HepG2 (cell line): ENCODE measurements around the gene AMZ1. TPM values are rescaled to one million over a fixed set of nuclear protein-coding genes. Genes with fewer than 3 reads are reported as not detected.

Source experiments
- BORCS8-MEF2B ChIP-seq: sonication (generic); formaldehyde crosslinking; IDR thresholded peaks from 2 replicates; pipeline ENCODE4 v1.8.0; 2022; ENCODE audit warnings: mild to moderate bottlenecking, missing genetic modification reagents
- CC2D1A ChIP-seq: sonication (generic); formaldehyde crosslinking; IDR thresholded peaks from 2 replicates; pipeline ENCODE4 v1.8.1; 2023; ENCODE audit warnings: mild to moderate bottlenecking, missing genetic modification reagents
- KLF11 ChIP-seq: IDR thresholded peaks from 2 replicates; pipeline ENCODE4 v1.6.1; 2016; ENCODE audit warnings: missing compliant biosample characterization
- SRSF4 ChIP-seq: fragments of 200-400 bp; formaldehyde crosslinking; IDR thresholded peaks from one replicate; pipeline ENCODE4 v1.6.1; 2018; ENCODE audit warnings: mild to moderate bottlenecking, low read depth, low read length, moderate library complexity; ENCODE audit not compliant: poor library complexity, severe bottlenecking
- TBL1XR1 ChIP-seq: fragments of 150-350 bp; IDR thresholded peaks from 2 replicates; pipeline ENCODE4 v1.6.1; 2014; ENCODE audit warnings: borderline replicate concordance, low read length; ENCODE audit not compliant: partially characterized antibody
- TEAD3 ChIP-seq: optimal IDR thresholded peaks from 2 replicates; pipeline ENCODE3; 2016; ENCODE audit warnings: borderline replicate concordance
- THYN1 ChIP-seq: sonication (generic); formaldehyde crosslinking; IDR thresholded peaks from 2 replicates; pipeline ENCODE4 v1.8.1; 2023; ENCODE audit warnings: low read depth, mild to moderate bottlenecking, moderate library complexity, missing genetic modification reagents, borderline replicate concordance
- YY1 ChIP-seq: IDR thresholded peaks from 2 replicates; pipeline ENCODE4 v1.6.1; 2011; ENCODE audit warnings: low read length, low read depth, moderate library complexity, mild to moderate bottlenecking; ENCODE audit not compliant: insufficient read depth, insufficient replicate concordance
- ZFP1 ChIP-seq: IDR thresholded peaks from 2 replicates; pipeline ENCODE4 v1.6.1; 2016
- ZNF136 ChIP-seq: sonication (generic); formaldehyde crosslinking; IDR thresholded peaks from 2 replicates; pipeline ENCODE4 v1.8.1; 2022; ENCODE audit warnings: low read depth, mild to moderate bottlenecking, moderate library complexity, missing genetic modification reagents
- ZNF589 ChIP-seq: sonication (generic); formaldehyde crosslinking; conservative IDR thresholded peaks from 2 replicates; pipeline ENCODE4 v1.8.0; 2022; ENCODE audit warnings: mild to moderate bottlenecking, moderate library complexity, missing genetic modification reagents
- ZNF615 ChIP-seq: sonication (generic); formaldehyde crosslinking; IDR thresholded peaks from 2 replicates; pipeline ENCODE4 v1.5.0; 2020; ENCODE audit warnings: mild to moderate bottlenecking, missing genetic modification reagents, borderline replicate concordance
- polyA plus RNA-seq, 8 experiments: library from polyadenylated mRNA; depleted of rRNA in 3 of 8; stranded (reverse) in 7 of 8; unstranded in 1 of 8; fragments of >200 nt; fragmentation: Illumina TruSeq in 4 of 8; extraction: Trizol in 4 of 8; gene quantifications; 2 replicates each; pipeline versions ENCODE4 v1.2.1 to v1.2.3, GENCODE V29; 2011 to 2016; ENCODE audit warnings: low read depth in 4 of 8, missing spikeins in 1 of 8, mixed read lengths in 1 of 8; ENCODE audit not compliant: insufficient read depth in 1 of 8
- total RNA-seq, 5 experiments: library from RNA; depleted of rRNA; stranded (reverse); fragments of >200 nt; fragmentation: Illumina TruSeq; extraction: Trizol; gene quantifications; 2 replicates each; pipeline ENCODE4 v1.2.3, GENCODE V29; 2016; ENCODE audit warnings: low read depth in 1 of 5
- TF ChIP-seq, protein P1 (sequence below): sonication (generic); formaldehyde crosslinking; IDR thresholded peaks from 2 replicates; pipeline ENCODE4 v1.5.0; 2020; ENCODE audit warnings: mild to moderate bottlenecking, missing genetic modification reagents, moderate library complexity
- TF ChIP-seq, protein P2 (sequence below): sonication (generic); formaldehyde crosslinking; IDR thresholded peaks from 2 replicates; pipeline ENCODE4 v1.4.0; 2020; ENCODE audit warnings: missing genetic modification reagents
- TF ChIP-seq, protein P3 (sequence below): sonication (generic); formaldehyde crosslinking; IDR thresholded peaks from 2 replicates; pipeline ENCODE4 v1.5.1; 2020; ENCODE audit warnings: missing genetic modification reagents, mild to moderate bottlenecking, borderline replicate concordance
- TF ChIP-seq, protein P4 (sequence below): sonication (generic); formaldehyde crosslinking; IDR thresholded peaks from 2 replicates; pipeline ENCODE4 v1.5.1; 2020; ENCODE audit warnings: missing genetic modification reagents, mild to moderate bottlenecking, borderline replicate concordance
- TF ChIP-seq, protein P5 (sequence below): sonication (generic); IDR thresholded peaks from 2 replicates; pipeline ENCODE4 v1.6.1; 2016; ENCODE audit warnings: low read depth, borderline replicate concordance

The AMZ1 gene
- total and polyA plus RNA-seq, 2 of the 13 experiments (the other 11 are each of a cell fraction or from before 2014, with no cell fraction given) = 0.03 TPM; not detected in 1

DNA sequence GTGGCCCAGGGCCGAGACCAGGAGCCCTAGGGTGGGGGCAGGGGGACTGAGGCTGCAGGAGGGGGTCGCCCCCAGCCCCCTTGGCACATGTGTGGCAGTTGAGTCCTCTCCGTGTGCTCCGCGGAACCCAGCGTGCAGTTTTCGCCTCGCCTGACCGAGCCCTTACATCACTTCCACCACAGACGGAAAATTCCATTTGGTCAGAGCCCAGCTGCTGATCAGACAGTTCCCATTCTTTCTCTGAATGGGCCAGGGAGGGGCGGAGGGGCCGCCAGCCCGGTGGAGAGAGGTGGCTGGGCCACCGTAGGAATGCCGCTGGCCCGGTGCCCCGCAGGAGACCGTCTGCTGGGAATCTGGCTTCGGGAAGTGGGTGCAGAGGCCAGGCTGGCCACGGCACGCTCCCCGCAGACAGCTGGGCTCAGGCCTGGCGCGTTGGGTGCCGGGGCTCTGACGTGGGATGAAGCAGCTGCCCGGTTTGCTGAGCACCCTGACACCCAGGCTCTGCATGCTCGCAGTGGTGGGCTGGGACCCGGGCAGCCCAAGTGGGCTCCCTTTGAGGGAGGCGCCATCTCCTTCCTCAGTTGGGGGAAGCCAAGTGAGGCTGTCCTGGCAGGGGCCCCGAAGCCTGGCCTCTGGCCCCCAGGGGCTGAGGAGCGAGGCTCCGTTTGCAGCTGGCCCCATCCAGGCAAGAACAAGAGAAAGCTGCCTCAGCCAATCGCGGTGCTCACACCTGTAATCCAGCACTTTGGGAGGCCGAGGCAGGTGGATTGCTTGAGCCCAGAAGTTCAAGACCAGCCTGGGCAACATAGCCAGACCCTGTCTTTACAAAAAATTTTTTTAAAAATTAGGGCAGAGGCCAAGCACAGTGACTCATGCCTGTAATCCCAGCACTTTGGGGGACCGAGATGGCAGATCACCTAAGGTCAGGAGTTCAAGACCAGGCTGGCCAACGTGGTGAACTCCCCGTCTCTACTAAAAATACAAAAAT is 46.3 kb upstream of the AMZ1 start (continued):
- TF ChIP-seq, protein P1, sequence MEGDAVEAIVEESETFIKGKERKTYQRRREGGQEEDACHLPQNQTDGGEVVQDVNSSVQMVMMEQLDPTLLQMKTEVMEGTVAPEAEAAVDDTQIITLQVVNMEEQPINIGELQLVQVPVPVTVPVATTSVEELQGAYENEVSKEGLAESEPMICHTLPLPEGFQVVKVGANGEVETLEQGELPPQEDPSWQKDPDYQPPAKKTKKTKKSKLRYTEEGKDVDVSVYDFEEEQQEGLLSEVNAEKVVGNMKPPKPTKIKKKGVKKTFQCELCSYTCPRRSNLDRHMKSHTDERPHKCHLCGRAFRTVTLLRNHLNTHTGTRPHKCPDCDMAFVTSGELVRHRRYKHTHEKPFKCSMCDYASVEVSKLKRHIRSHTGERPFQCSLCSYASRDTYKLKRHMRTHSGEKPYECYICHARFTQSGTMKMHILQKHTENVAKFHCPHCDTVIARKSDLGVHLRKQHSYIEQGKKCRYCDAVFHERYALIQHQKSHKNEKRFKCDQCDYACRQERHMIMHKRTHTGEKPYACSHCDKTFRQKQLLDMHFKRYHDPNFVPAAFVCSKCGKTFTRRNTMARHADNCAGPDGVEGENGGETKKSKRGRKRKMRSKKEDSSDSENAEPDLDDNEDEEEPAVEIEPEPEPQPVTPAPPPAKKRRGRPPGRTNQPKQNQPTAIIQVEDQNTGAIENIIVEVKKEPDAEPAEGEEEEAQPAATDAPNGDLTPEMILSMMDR (CRISPR knock-in tag) = 0 out of 2 replicates have a peak, but pooled peaks have one; percentile 9
- TF ChIP-seq, protein P2, sequence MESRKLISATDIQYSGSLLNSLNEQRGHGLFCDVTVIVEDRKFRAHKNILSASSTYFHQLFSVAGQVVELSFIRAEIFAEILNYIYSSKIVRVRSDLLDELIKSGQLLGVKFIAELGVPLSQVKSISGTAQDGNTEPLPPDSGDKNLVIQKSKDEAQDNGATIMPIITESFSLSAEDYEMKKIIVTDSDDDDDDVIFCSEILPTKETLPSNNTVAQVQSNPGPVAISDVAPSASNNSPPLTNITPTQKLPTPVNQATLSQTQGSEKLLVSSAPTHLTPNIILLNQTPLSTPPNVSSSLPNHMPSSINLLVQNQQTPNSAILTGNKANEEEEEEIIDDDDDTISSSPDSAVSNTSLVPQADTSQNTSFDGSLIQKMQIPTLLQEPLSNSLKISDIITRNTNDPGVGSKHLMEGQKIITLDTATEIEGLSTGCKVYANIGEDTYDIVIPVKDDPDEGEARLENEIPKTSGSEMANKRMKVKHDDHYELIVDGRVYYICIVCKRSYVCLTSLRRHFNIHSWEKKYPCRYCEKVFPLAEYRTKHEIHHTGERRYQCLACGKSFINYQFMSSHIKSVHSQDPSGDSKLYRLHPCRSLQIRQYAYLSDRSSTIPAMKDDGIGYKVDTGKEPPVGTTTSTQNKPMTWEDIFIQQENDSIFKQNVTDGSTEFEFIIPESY = peak; percentile 89; the same call in 1 of the 2 replicates
- TF ChIP-seq ZNF615 (CRISPR knock-in tag) (no peak), CC2D1A (CRISPR knock-in tag) (no peak), ZNF589 (CRISPR knock-in tag) (no peak), SRSF4 (no peak), ZNF136 (CRISPR knock-in tag) (no peak), TEAD3 (CRISPR knock-in tag) (peak; percentile 86), KLF11 (CRISPR knock-in tag) (0 out of 2 replicates have a peak, but pooled peaks have one; percentile 68), TBL1XR1 (no peak), THYN1 (CRISPR knock-in tag) (no peak), BORCS8-MEF2B (CRISPR knock-in tag) (peak; percentile 55; the same call in 1 of the 2 replicates), ZFP1 (CRISPR knock-in tag) (no peak), YY1 (no peak)
- TF ChIP-seq, protein P3, sequence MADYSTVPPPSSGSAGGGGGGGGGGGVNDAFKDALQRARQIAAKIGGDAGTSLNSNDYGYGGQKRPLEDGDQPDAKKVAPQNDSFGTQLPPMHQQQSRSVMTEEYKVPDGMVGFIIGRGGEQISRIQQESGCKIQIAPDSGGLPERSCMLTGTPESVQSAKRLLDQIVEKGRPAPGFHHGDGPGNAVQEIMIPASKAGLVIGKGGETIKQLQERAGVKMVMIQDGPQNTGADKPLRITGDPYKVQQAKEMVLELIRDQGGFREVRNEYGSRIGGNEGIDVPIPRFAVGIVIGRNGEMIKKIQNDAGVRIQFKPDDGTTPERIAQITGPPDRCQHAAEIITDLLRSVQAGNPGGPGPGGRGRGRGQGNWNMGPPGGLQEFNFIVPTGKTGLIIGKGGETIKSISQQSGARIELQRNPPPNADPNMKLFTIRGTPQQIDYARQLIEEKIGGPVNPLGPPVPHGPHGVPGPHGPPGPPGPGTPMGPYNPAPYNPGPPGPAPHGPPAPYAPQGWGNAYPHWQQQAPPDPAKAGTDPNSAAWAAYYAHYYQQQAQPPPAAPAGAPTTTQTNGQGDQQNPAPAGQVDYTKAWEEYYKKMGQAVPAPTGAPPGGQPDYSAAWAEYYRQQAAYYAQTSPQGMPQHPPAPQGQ (CRISPR knock-in tag) = no peak
- TF ChIP-seq, protein P4, sequence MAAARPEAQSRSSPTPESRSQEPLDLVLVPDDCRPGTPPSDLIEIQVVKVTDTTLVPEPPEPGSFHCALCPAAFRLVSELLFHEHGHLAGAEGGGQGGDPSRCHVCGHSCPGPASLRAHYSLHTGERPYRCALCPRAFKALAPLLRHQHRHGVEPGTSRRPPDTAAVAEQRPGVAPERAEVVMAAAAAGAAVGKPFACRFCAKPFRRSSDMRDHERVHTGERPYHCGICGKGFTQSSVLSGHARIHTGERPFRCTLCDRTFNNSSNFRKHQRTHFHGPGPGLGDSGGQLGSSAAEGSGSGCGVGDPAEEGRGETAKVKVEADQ (CRISPR knock-in tag) = peak; percentile 68; the same call in 1 of the 2 replicates
- TF ChIP-seq, protein P5, sequence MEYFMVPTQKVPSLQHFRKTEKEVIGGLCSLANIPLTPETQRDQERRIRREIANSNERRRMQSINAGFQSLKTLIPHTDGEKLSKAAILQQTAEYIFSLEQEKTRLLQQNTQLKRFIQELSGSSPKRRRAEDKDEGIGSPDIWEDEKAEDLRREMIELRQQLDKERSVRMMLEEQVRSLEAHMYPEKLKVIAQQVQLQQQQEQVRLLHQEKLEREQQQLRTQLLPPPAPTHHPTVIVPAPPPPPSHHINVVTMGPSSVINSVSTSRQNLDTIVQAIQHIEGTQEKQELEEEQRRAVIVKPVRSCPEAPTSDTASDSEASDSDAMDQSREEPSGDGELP = peak; percentile 84; the same call in 1 of the 2 replicates
